C1 segment of cervical spinal cord (tissue), 14 donors: ENCODE measurements around the gene ARHGEF33.

Experiments
- DNase-seq, 14 donors: peaks; one replicate each; lab custom pipeline; 2025; lab: John Stamatoyannopoulos, UW

The ARHGEF33 gene

GRCh38 chr2:38959938-38960608 is 70.4 kb downstream of the ARHGEF33 start:
- DNase-seq: peak in 6 of 14 donors; percentile 6 to 68 (median 22)

- no peak for DNase-seq
Measured at GRCh38 chr2:38960609-38961320, 71.1 kb downstream of the ARHGEF33 start.

- no peak for DNase-seq
Measured at GRCh38 chr2:38966006-38966405, 76.3 kb downstream of the ARHGEF33 start.

- no peak for DNase-seq
Measured at GRCh38 chr2:38966678-38967077, 77.0 kb downstream of the ARHGEF33 start.

DNA sequence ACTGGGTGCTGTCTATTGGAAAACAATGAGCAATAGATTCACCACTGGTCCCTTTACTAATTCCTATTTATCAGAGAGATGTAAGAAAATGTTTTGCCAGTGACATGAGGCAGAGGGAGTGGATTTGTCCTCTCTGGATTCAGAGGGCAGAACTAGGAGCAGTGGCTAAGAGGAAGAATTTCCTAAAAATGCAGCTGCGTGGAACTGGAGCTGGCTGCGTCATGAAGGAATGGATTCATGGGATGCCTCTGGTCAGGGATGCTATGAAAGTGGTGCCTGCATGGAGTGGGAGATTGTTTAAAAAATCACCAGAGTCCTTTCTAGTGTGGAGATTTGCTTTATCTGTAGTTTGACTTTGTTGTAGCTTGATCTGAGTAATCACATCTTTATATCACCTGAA is 78.3 kb downstream of the ARHGEF33 start:
- DNase-seq: no peak

DNA sequence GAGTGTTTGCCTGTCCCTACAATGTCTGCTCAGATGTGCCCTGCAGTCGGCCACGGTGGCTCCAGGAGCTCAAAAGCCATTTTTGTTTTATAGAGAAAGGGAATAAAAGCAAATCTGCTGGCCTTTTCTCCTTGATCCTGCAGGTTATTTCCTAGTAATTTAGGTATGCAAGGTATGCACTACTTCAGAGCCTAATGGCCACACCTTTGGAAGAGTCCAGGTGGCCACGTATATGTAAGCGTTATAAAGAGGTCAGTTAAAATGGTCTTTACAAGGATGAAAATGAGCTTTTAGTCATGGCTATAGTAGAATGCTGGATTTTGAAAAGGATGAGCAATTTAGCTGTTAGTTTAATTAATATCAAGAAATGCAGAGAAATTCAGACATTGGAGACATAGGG is 81.7 kb downstream of the ARHGEF33 start:
- no peak for DNase-seq

GRCh38 chr2:38973266-38973665 is 83.6 kb downstream of the ARHGEF33 start:
- DNase-seq: no peak

GRCh38 chr2:38975042-38975441 is 85.4 kb downstream of the ARHGEF33 start:
- DNase-seq: no peak

DNA sequence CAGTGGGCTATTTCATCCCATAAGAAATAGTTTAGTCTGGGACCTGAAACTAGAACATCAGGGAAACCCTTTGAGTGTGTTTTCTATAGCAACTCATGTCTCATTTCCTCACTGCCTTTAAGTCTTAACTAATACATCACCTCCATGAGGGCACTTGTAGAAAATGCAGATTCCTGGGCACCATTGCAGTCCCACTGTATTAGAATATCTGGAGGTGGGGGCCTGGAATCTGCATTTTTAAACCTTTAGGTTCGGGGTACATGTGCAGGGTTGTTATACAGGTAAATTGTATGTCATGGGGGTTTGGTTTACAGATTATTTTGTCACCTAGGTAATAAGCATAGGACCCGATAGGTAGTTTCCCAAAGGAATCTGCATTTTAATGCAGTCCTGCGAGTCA is 87.4 kb downstream of the ARHGEF33 start:
- DNase-seq: no peak

GRCh38 chr2:38978296-38978903 is 88.7 kb downstream of the ARHGEF33 start:
- no peak for DNase-seq

- DNase-seq: no peak
Measured at GRCh38 chr2:38978908-38979307, 89.2 kb downstream of the ARHGEF33 start.

- no peak for DNase-seq
Measured at GRCh38 chr2:38981003-38981669, 91.5 kb downstream of the ARHGEF33 start.

- DNase-seq: no peak
Measured at GRCh38 chr2:38981670-38982357, 92.1 kb downstream of the ARHGEF33 start.

GRCh38 chr2:38982498-38982897 is 92.8 kb downstream of the ARHGEF33 start:
- DNase-seq: no peak

DNA sequence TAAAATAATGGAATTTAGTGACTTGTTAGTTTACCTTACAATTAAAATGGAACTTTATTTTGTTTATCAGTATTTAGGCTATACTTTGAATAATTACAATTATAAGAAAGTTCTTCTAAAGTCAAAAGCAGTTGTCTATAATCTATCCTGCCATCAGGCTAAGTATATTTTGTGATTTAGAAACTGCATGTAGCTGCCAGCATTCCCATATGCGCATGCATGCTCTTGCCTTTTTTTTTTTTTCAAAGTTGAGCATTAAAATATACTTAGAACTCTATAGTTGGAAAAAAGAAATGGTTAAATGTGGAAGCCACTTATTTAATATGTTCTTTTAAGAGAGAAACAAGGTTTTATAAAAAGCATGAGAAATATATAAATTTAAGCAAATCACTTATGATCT is 99.0 kb downstream of the ARHGEF33 start:
- DNase-seq: no peak

- DNase-seq: no peak
Measured at GRCh38 chr2:38991899-38992298, 102.2 kb downstream of the ARHGEF33 start.

- DNase-seq: no peak
Measured at GRCh38 chr2:38997781-38998180, 108.1 kb downstream of the ARHGEF33 start.

- DNase-seq: no peak
Measured at GRCh38 chr2:39000552-39000951, 110.9 kb downstream of the ARHGEF33 start.

DNA sequence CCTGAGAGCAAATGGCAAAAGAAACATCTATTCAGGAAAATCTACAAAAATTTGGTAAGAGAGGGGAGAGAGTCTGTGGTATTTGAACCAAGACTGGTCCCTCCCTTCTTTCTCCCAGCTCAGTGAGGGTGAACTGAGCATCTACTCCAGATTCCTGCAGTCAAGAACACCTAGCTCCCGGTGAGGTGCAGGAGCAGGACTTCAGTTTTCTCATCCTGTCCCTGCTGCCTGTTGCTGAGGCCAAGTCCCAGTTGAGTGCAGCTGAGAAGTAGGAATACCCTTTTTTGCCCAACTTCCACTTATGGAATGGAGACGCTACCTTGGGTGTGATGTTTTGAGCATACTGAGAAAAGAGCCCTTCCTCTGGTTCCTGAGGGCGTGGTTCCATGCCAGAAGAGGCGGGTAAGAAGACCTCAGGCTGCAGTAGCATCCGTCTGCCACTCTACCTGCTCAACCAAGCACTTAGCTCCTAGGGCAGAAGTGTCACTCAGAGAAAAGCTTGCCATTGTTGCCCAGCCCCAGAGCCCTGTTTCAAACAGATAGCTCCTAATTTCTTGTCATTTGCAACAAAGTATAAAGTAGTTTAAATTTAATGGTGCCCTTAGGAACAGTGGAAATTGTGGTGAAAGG is 118.3 kb downstream of the ARHGEF33 start:
- DNase-seq: no peak

DNA sequence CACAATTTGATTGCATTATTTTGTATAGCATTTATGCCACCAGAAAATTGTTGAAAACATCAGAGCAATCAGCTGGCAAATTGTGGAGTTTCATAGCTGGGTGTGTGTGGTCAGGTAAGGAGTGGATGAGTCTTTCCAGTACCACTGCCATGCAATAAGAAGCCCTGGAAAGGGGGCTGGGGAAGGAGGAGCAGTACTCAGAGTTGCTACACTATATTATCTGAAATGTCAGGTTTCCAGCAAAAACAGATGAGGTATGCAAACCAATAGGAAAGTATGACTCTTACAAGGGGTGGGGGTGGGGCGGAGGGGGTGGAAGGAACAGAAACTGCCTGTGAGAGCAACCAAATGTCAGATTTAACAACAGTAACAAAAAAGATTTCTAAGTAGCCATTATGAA is 119.0 kb downstream of the ARHGEF33 start:
- DNase-seq: no peak

GRCh38 chr2:39013871-39014270 is 124.2 kb downstream of the ARHGEF33 start:
- DNase-seq: no peak
